HG02852 (cell line): Measurements from ENCODE around the gene PPP1R18.
"Not testable (repeated sequence)": the region's sequence is repeated elsewhere in the genome, so short reads cannot be mapped to it uniquely, and the experiment has no call there.

Experiments used
- ATAC-seq: cut with Tn5 transposase; IDR thresholded peaks from one replicate; pipeline ENCODE4 v1.9.1; 2021; ENCODE audit warnings: mild to moderate bottlenecking, moderate library complexity; ENCODE audit not compliant: unreplicated experiment

Gene PPP1R18, protein sequence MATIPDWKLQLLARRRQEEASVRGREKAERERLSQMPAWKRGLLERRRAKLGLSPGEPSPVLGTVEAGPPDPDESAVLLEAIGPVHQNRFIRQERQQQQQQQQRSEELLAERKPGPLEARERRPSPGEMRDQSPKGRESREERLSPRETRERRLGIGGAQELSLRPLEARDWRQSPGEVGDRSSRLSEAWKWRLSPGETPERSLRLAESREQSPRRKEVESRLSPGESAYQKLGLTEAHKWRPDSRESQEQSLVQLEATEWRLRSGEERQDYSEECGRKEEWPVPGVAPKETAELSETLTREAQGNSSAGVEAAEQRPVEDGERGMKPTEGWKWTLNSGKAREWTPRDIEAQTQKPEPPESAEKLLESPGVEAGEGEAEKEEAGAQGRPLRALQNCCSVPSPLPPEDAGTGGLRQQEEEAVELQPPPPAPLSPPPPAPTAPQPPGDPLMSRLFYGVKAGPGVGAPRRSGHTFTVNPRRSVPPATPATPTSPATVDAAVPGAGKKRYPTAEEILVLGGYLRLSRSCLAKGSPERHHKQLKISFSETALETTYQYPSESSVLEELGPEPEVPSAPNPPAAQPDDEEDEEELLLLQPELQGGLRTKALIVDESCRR

DNA sequence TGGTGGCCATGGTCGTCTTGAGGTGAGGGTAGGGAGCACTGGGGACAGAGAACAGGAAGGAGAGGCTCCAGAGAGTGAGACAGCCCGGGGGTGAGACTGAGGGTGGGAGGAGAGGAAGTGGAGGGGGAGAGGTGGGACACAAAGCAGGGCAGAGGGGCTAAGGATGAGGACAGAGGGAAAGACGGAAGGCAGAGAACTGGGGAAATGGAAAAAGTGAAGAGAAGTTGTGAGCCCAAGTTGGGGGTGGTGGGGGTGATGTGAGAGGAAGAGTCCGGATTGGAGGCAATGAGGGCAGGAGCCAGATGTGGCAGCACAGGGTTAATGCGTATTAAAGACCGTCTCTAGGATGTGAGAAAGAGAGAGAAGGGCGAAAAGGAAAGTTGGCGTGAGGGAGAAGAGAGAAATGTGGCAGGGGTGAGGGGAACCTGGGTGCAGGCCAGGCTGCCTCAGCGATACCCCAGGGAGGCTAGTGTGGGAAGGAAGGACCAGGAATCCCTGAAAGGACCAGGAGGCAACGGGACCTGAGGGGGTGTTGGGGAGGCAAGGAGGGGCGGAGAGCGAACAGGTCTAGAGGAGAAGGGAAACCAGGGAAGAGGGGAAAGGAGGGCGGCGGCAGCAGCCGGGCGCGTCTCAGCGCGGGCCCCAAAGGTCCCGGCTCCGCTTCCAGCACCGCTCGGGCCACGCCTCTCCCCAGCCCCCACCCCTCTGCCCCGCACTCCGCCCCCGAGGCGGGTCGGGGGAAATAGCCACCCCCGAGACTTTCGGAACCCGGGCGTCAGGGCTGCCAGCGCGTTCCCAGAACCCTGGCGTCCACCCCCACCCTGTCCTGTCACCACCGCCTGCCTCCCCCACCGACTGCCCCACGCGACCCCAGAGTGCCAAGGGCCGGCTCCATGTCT, at the start of gene PPP1R18:
TSS of gene PPP1R18 (minus strand) at position 637 of the 899 bp plus-strand sequence. CDS start at position 10, 627 bp downstream.
- ATAC-seq: peak; percentile 15

DNA sequence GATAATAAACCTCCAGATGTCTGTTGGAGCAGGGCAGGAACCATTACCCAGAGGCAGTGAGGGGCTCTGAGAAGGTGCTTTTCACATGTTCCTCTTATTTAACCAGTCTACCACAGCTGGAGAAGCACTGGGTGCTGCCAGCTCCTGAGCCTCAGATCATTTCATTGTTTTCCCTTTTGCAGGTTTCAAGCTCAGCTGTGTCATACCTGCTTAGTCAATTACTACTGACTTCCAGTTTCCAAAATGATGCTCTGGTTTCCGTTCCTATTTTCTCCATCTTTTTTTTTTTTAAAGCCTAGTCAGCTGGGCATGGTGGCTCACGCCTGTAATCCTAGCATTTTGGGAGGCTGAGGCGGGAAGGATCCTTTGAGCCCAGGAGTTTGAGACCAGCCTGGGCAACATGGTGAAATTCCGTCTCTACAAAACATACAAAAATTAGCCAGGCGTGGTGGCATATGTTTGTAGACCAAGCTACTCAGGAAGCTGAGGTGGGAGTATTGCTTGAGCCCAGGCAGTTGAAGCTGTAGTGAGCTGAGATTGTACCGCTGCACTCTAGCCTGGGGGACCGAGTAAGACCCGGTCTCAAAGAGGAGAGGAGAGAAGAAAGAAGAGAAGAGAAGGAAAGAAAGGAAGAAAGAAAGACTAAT, 49.3 kb upstream of the PPP1R18 start:
- no peak for ATAC-seq

DNA sequence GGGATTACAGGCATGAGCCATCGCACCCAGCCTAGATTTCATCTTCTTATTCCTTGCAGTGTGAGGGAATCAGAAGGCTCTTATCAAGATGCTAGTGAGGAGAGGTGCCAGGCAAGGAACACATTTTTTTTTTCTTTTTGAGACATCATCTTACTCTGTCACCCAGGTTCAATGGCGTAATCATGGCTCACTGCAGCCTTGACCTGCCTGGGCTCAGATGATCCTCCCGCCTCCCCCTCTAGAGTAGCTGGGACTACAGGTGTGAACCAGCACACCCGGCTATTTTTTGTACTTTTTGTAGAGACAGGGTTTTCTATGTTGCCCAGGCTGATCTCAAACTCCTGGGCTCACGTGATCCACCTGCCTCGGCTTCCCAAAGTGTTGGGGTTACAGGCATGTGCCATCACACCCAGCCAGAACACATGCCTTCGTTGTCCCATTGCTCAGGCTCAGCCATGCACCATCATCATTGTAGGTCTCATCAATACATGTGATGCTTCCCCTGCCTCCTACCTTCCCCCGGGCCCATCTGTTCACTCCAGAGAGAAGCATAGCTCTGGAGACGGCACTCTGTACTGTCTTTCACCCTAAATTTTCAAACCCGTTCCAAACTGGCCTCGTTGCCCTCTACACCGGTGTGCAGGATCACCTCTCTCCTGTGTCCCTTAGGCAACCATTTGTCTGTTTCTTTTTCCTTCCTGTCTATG, 45.9 kb upstream of the PPP1R18 start:
- ATAC-seq: no peak

DNA sequence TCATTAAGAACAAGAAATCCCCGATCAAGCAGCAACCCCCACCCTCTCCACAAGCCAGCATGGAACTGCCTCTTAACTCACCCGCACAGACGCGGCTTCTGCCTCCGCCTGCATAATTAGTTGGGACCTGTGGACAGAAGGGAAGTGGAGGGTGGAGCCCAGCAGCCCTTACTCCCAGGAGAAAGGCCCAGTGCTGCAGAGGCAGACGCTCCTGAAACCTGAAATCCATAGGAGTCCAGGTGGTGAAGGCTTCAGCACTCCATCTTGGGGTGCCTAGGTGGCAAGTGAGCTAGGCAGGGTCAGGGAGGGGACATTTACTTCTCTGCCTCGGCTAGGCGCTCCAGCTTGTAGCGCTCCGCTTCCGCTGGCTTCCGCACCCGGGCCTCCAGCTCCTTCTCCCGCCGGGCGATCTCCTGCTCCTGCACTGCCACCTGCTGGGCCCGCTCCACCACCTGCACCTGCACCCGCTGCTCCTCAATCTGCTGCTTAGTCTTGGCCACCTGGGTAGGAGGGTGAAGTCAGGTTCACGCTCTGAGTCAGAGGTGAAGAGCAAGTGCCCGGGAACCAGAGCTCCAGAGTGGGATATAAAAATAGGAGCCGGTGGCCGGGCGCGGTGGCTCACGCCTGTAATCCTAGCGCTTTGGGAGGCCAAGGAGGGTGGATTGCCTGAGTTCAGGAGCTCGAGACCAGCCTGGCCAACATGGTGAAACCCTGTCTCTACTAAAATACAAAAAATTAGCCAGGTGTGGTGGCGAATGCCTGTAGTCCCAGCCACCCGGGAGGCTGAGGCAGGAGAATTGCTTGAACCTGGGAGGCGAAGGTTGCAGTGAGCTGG, 44.4 kb upstream of the PPP1R18 start:
- peak; percentile 61 for ATAC-seq

DNA sequence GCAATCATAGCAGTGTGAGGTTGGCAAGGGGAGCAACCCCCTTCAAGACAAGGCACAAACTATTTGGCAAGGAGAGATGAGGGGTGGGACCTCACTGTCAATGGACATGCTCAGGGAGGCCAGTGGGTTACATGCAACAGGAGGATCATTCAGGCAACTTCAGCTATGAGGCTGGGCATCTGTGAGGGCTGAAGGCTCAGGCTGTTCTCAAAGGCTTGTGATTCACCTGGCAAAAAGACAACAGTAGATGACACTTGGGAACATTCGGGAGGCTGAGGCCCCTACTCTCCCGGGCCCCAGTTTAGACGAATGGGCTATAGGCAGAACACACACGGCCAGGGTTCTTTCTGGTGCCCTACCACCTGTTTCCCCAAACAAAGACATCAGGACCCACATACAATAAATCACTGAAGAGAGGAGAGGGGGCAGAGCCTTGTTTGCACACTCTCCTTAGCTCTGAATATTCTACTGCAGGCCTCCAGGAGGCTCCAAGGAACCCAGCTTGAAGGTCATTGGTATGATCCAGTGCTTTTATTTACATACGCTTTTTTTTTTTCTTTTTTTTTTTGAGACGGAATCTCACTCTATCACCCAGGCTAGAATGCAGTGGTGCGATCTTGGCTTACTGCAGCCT, 41.6 kb upstream of the PPP1R18 start:
- no peak for ATAC-seq

DNA sequence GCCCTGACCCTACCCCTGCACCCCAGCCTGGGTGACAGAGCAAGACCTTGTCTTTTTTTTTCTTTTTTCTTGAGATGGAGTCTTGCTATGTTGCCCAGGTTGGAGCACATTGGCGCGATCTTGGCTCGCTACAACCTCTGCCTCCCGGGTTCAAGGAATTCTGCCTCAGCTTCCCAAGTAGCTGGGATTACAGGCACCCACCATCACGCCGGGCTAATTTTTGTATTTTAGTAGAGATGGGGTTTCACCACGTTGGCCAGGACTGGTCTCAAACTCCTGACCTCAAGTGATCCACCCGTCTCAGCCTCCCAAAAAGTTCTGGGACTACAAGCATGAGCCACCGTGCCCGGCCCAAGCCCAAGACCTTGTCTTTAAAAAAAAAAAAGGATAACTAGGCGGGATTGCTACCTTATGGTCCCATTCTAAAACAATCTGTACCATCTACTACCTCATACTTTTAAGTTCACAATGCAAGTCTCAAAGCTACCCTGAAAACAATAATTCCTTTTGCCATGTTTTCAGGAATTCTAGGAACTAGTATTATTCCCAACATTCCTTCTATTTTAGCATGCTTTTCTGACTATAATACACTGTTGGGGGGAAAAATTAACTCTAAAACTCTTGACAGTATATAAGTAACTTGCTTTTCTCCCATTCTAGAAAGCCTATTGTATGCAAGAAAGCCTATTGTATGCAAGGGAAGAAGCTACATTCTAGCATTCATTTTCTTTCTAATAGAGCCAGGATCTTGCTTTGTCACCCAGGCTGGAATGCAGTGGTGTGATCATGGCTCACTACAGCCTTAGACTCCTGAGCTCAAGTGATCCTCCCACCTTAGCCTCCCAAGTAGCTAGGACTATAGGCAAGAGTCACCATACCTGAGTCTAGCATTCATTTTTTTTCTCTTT, 40.3 kb upstream of the PPP1R18 start:
- ATAC-seq: no peak

DNA sequence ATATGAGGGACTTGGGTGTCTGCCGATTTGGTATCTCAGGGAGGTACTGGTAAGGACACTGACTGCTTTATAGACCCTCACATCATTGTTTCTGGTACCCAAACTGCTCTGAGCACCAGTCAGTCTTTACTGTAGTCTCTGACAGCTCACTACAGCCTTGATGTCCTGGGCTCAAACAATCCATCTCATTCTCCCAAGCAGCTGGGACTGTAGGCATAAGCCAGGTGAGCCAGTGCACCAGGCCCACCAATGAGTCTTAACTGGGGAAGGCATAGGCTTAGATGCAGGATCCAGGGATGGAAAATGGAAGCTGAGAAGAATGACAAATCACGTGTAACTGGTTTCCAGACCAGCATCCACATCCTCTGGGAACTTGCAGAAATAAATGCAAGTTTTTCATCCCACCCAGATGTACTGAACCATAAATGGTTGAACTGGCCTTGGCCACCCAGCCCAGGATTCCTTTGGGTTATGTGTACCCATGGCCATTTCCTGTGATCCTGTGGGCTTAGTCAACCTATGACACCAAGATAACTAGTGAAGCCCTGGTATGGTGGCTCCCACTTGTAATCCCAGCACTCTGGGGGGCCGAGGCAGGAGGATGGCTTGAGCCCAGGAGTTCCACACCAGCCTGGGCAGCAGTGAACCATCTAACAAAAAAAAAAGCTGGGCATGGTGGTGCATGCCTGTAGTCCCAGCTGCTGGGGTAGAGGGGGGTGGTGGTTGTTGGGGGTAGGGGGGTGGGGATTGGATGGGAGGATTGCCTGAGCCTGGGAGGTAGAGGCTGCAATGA, 39.5 kb upstream of the PPP1R18 start:
- no peak for ATAC-seq

DNA sequence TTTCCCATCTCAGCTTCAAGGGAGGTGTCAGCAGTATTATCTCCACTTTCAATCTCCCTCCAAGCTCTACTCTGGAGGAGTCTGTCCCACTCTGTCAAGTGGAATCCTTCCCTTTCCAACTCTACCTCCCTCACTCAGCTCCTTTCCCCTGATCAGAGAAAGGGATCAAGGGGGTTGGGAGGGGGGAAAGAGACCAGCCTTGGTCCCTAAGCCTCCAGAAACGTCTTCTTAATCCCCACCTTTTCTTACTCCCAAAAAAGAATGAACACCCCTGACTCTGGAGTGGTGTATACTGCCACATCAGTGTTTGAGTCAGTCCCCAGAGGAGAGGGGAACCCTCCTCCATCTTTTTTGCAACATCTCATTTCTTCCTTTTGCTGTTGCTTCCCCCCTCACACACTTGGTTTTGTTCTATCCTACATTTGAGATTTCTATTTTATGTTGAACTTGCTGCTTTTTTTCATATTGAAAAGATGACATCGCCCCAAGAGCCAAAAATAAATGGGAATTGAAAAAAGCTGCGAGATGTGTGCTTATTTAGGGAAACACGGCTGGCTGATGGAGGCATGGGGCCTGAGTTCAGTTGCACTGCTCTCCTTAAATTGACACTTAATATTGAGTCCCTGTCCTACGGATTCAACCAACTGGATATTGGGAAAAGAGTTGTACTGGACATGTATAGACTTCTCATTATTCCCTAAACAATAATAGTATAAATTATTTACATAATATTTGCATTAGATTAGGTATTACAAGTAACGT, 38.6 kb upstream of the PPP1R18 start:
- ATAC-seq: no peak

DNA sequence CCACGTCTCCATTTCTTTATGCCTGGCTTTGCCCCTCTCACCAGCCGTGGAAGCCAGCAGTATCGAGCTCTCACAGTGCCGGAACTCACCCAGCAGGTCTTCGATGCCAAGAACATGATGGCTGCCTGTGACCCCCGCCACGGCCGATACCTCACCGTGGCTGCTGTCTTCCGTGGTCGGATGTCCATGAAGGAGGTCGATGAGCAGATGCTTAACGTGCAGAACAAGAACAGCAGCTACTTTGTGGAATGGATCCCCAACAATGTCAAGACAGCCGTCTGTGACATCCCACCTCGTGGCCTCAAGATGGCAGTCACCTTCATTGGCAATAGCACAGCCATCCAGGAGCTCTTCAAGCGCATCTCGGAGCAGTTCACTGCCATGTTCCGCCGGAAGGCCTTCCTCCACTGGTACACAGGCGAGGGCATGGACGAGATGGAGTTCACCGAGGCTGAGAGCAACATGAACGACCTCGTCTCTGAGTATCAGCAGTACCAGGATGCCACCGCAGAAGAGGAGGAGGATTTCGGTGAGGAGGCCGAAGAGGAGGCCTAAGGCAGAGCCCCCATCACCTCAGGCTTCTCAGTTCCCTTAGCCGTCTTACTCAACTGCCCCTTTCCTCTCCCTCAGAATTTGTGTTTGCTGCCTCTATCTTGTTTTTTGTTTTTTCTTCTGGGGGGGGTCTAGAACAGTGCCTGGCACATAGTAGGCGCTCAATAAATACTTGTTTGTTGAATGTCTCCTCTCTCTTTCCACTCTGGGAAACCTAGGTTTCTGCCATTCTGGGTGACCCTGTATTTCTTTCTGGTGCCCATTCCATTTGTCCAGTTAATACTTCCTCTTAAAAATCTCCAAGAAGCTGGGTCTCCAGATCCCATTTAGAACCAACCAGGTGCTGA, 37.6 kb upstream of the PPP1R18 start:
- not testable (repeated sequence) for ATAC-seq

DNA sequence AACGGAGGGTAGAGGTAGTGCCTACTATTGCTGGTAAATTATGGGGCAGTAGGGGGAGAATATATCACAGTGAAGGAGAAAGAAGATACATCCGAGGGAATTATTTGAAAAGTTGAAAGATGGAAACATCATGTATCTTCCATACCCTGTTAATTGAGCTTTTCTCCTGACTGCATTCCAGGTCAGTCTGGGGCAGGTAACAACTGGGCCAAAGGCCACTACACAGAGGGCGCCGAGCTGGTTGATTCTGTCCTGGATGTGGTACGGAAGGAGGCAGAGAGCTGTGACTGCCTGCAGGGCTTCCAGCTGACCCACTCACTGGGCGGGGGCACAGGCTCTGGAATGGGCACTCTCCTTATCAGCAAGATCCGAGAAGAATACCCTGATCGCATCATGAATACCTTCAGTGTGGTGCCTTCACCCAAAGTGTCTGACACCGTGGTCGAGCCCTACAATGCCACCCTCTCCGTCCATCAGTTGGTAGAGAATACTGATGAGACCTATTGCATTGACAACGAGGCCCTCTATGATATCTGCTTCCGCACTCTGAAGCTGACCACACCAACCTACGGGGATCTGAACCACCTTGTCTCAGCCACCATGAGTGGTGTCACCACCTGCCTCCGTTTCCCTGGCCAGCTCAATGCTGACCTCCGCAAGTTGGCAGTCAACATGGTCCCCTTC, 36.9 kb upstream of the PPP1R18 start:
- not testable (repeated sequence) for ATAC-seq

DNA sequence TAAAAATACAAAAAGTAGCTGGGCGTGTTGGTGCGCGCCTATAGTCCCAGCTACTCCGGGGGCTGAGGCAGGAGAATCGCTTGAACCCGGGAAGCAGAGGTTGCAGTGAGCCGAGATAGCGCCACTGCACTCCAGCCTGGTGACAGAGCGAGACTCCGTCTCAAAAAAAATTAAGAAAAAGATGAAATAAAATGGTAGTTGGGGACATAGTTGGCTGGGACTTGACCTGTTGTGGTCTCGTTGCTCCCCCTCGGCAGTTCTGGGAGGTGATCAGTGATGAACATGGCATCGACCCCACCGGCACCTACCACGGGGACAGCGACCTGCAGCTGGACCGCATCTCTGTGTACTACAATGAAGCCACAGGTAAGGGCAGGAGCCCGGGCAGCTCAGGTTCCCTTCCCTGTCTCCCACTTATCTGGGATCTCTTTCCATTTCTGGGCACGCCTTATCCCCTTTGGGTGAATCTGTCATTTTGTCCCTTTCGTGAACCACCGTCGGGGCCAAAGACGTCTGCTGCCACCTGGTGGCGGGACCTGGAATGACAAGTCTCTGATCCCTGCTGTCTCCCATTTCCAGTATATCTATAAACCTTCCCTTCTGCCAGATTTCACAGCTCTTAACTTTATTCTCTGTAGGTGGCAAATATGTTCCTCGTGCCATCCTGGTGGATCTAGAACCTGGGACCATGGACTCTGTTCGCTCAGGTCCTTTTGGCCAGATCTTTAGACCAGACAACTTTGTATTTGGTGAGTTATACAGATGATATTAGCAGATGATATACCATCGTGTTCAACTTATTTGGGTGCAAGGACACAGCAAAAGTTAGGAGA, 36.1 kb upstream of the PPP1R18 start:
- ATAC-seq: no peak

DNA sequence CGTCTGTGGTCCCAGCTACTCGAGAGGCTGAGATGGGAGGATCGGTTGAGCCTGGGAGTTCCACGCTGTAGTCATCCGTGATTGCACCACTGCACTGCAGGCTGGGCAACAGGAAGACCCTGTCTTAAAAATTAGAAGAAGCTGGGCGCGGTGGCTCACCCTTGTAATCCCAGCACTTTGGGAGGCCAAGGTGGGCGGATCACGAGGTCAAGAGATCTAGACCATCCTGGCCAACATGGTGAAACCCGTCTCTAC, 35.5 kb upstream of the PPP1R18 start:
- ATAC-seq: not testable (repeated sequence)

DNA sequence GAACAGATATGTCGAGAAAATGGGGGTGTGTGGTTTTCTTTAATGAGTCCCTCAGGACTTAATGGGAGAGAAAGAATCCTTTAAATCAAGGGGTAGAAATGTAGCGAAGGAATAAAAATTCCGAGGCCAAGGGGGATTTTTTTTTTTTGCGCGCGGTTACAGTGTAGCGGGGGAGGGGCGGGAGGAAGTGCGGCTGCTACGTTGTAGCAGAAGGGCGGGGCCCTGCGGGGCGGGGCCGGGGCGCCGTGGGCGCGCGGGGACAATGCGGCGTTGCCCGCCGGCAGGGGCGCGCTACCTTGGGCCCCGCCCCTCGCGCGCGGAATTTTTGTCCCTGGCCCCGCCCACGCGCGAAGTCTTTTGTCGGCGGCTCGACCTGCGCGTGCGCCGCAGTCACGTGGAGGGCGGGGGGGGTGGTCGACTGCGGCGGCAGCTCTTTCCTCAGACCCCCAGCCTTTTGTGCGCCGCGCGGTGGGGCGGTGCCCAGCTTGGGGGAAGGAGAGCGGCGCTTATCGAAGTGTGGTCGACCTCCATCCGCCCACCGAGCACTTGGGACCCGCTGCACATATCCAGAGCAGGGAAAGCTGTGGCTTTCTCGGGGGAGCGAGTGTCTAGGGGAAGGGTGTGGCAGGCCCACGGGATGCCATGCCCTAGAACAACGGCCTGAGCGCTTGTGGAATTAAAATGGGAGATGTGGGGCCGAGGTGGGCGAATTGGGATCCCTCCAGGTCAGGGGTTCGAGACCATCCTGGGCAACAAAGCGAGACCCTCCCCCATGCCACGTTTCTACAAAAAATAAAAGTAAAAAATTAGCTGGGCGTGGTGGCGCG, 35.0 kb upstream of the PPP1R18 start:
- ATAC-seq: no peak
